DMS153 (cell line): ENCODE data around the gene BMP4.
A peak's percentile ranks its signal among the peaks of the same experiment; 100 is the strongest.

Experiments used
- DNase-seq: peaks from one replicate; lab custom pipeline; 2025; lab: John Stamatoyannopoulos, UW

BMP4 gene

DNA sequence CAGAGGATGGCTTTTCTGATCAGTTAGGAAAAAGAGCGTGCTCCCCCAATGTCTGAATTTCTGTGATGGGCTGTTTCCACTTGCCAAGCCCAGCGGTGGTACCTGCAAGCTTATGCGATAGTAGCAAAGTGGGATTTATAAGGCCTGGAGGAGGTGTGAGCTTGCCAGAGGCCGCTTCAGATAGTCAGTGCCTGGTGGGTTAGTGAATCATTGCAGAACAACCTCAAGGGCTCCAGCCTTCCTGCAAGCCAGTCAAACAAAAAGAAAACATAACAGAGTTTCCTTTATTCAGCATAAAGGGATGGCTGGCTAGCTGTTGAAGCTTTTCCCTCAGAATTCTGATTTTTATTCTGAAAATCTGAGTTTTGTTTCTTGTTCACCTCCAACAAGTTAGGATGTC lies 7.6 kb upstream of the BMP4 start:
- no peak for DNase-seq

GRCh38 chr14:53963320-53964227 lies 6.9 kb upstream of the BMP4 start:
- no peak for DNase-seq

- DNase-seq = no peak
These were observed 6.3 kb upstream of the BMP4 start for GRCh38 chr14:53962953-53963319.

DNA sequence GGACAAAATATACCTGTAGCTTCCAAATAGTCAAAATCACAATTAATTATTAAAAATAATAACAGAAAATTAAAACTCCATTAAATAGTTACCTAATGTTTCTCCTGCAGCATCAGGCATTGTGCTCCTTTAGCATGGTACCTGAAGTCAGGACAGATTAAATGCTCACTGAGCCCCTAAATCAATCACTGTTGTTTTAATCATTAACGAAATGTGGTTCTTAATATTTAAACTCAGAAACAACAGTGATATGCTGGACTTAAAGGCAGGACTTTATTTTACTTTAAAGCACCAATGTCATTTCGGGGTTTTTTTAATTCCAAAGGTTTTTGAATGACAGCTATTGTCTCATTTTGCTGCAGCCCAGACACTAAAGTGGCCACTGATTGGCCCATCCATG lies 2.0 kb upstream of the BMP4 start:
- DNase-seq = no peak

DNA sequence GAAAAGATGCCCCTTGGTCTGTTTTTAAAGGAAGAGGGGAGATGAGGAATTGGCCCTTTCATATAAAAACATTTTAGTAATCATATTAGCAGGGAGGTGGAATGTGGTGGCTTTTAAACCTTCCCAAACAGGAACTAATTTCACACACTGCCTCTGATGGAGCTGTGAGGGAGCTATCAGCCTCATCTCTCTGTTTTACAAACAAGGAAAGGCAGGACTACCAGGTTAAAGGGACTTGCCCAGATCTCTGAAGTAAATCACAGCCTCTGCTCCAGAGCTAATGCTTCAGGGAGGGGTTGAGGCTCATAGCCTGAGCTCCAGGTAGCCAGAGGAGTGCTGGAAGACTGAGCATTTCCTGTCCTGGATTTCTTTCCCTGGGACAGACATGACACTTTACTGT lies 1.1 kb upstream of the BMP4 start:
- no peak for DNase-seq

GRCh38 chr14:53955671-53956426 lies 776 bp downstream of the BMP4 start:
- DNase-seq = no peak

GRCh38 chr14:53955229-53955556 lies 1.4 kb downstream of the BMP4 start:
- no peak for DNase-seq

GRCh38 chr14:53954551-53955228 lies 1.9 kb downstream of the BMP4 start:
- DNase-seq = no peak

GRCh38 chr14:53953828-53954550 lies 2.6 kb downstream of the BMP4 start:
- DNase-seq = no peak

DNA sequence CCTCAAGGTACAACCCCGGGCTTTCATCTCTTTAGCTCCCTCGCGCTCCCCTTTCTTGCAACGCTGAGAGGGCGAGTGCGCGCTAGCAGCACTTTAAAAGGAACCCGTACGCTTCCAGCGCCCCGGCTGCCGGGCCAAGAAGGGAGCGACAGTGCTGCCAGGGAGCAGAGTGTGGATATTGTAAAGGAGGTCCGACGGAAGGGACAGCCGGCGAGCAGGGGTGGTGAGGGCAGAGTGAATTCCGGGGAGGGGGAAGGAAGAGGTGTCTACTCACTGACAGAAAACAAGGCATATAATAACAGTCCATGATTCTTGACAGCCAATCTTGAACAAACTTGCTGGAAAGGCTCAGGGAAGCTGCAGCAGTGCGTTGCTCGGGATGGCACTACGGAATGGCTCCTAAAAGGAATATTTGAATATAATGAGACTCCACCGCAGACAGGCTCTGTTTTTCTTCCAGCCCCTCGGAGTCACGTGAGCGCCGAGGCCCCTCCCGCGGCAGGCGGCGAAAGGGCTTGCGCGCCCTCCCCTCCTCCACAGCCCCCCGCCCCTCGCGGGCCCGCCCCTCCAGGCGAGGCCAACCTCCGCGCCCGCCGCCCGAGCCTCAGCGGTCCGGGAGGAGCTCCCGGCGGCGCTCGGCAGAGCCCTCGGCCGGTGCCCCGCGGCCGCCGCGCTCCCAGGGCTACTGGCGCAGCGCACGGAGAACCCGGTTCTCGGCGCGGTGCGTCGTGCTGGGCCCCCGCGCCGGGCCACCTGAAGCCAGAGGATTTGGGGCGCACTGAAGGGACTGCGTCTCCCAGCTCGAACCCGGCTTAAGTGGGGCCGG lies 3.4 kb downstream of the BMP4 start:
- peak; percentile 4 for DNase-seq

- DNase-seq = no peak
These were observed 4.1 kb downstream of the BMP4 start for GRCh38 chr14:53952533-53952932.

- no peak for DNase-seq
These were observed 4.9 kb downstream of the BMP4 start for GRCh38 chr14:53951627-53952303.

DNA sequence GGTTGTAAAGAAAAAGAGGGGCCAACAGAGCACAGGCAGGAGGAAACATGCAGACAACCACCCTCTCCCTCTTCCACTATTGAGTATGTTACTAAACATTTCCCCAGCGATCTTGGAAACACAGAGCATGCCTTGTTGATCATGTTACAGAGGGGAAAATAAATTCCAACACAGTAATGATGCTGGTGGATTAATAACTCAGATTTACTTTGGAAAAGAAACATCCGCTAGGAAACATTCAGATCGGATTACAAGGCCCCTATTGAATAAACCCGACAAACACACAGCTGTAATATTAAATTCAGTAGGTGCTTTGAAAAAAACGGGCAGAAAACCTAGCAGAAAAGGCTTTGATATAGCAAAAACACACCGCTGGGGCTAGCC lies 5.4 kb downstream of the BMP4 start:
- no peak for DNase-seq

GRCh38 chr14:53950031-53950793 lies 6.4 kb downstream of the BMP4 start:
- no peak for DNase-seq

DNA sequence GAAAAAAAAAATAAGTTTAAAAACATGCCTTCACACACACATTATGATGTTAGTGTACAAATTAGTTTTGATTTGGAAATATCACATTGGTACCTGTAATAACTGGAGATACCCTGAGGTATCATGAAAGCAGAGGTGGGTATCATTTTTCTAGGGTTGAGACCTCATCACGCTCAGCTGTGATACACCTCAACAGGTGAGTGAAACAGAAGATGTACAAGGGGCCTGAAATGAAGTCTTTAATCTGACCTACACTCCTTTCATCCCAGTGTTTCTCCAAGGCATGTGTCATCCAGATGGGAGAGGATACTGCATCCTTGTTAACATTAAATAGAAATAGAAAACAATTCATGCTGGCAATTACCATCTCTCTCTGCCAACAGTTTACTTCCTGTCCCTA lies 7.4 kb downstream of the BMP4 start:
- no peak for DNase-seq

- no peak for DNase-seq
These were observed 8.3 kb downstream of the BMP4 start for GRCh38 chr14:53948205-53948884.

GRCh38 chr14:53947452-53948204 lies 9.0 kb downstream of the BMP4 start:
- no peak for DNase-seq

- no peak for DNase-seq
These were observed 9.6 kb downstream of the BMP4 start for GRCh38 chr14:53947094-53947445.
